Kidney (tissue), 22 donors: Measurements from ENCODE around the gene TAF11L2. TPM values are rescaled to one million over a fixed set of nuclear protein-coding genes. Genes with fewer than 3 reads are reported as not detected.
"Not testable (repeated sequence)": the region's sequence is repeated elsewhere in the genome, so short reads cannot be mapped to it uniquely, and the experiment has no call there.

Source experiments
- DNase-seq, 5 donors: peaks; one replicate each; pipeline ENCODE4 v3.0.0-alpha.2; 2013 to 2020
- FAIRE-seq: peaks from 2 replicates; lab custom pipeline; 2012; peaks lifted over from hg19 to GRCh38; lab: Jason Lieb, UNC
- H3K27ac ChIP-seq, 2 donors: one replicate each; pipeline ENCODE4 v1.7.0; 2013; ENCODE audit warnings: low read depth in 2 of 2, low read length in 2 of 2, inconsistent platforms in 1 of 2
- H3K27me3 ChIP-seq: one replicate; pipeline ENCODE4 v1.7.1; 2013; ENCODE audit warnings: low read length, inconsistent platforms; ENCODE audit not compliant: control insufficient read depth, insufficient read depth
- H3K36me3 ChIP-seq, 3 donors: one replicate each; pipeline versions ENCODE4 v1.7.0 to v1.7.1; 2013; ENCODE audit warnings: low read length in 3 of 3, control low read depth in 1 of 3, inconsistent platforms in 1 of 3; ENCODE audit not compliant: insufficient read depth in 3 of 3, control insufficient read depth in 2 of 3
- H3K4me1 ChIP-seq, 3 donors: one replicate each; pipeline versions ENCODE4 v1.7.0 to v1.7.1; 2013; ENCODE audit warnings: low read length in 3 of 3, inconsistent platforms in 1 of 3, low read depth in 1 of 3; ENCODE audit not compliant: control insufficient read depth in 2 of 3, insufficient read depth in 2 of 3
- H3K4me3 ChIP-seq, 3 donors: one replicate each; pipeline versions ENCODE4 v1.7.0 to v1.8.1; 2013; ENCODE audit warnings: low read length in 3 of 3, control low read depth in 1 of 3, inconsistent platforms in 1 of 3
- H3K9ac ChIP-seq, 3 donors: one replicate each; pipeline versions ENCODE4 v1.7.0 to v1.7.1; 2013; ENCODE audit warnings: low read length in 3 of 3, control low read depth in 1 of 3, inconsistent platforms in 1 of 3
- H3K9me3 ChIP-seq, 3 donors: one replicate each; pipeline versions ENCODE4 v1.7.0 to v1.7.1; 2013; ENCODE audit warnings: low read length in 3 of 3, control low read depth in 1 of 3, inconsistent platforms in 1 of 3; ENCODE audit not compliant: control insufficient read depth in 2 of 3, insufficient read depth in 1 of 3
- intact Hi-C: fragments of 100-400 bp; cut with DNase I; formaldehyde crosslinking; loops from one replicate; pipeline ENCODE4 v1.11.1; 2022
- long read RNA-seq, 10 donors: library from polyadenylated mRNA in 1 of 10; unstranded in 1 of 10; transcript quantifications; one replicate each; pipeline ENCODE4 v2.0.0 and lab custom pipeline, GENCODE V29; 2021 to 2026
- polyA plus RNA-seq: library from polyadenylated mRNA; stranded (reverse); fragments of 350-450 nt; fragmentation: Illumina TruSeq; extraction: RNeasy Lipid Tissue Mini Kit (QIAGEN cat#74804); gene quantifications from one replicate; pipeline ENCODE4 v1.2.3, GENCODE V29; 2014; ENCODE audit warnings: low read depth, low replicate concordance; ENCODE audit not compliant: insufficient read depth
- total RNA-seq: library from RNA; stranded (reverse); fragmentation: NEBNext Ultra II Directional; extraction: Animal tissue kit (Norgen Biotek cat#: 25700); gene quantifications from one replicate; pipeline ENCODE4 v1.2.1, GENCODE V29; 2021
- TF ChIP-seq, protein P1 (sequence below): IDR thresholded peaks from 3 replicates; pipeline ENCODE4 v1.5.1; 2012; ENCODE audit warnings: mild to moderate bottlenecking, moderate library complexity, borderline replicate concordance; ENCODE audit not compliant: insufficient read depth; ENCODE audit errors: extremely low read depth
- donor health status: control.
- donor health status: control.
- donor health status: control.
- donor health status: control.
- donor health status: control.
- donor health status: DM: yes; HTN: yes; CAD: no.
- donor health status: Normal renal cell carcinoma (clear cell type).

The TAF11L2 gene
- total RNA-seq = not detected
- polyA plus RNA-seq = not detected
- long read RNA-seq, donor 1 = 0 reads
- long read RNA-seq, donor 2 = 0 reads
- long read RNA-seq, donor 3 = 0 reads
- long read RNA-seq, donor 4 = 0 reads
- long read RNA-seq, donor 5 = 0 reads
- long read RNA-seq, donor 6 = 0 reads
- long read RNA-seq, donor 7 = 0 reads
- long read RNA-seq, donor 8 = 0 reads
- long read RNA-seq, donor 9 = 0 reads
- long read RNA-seq, donor 10 = 0 reads

DNA sequence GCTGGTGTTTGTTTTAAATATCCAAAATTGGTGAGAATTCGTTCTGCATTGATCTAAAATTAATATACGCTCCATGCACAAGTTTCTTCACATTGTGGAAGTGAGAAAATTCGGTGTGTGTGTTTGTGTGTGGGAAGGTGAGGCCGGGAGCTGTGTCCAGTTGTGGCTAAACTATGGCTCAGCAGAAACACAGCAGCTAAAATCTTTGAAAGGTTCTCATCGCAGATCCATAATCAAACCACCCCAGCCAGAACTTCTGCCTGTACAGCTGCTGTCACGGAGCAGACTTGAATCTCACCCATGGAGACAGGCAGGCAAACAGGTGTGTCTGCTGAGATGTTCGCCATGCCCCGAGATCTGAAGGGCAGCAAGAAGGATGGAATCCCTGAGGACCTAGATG, at the start of gene TAF11L2:
TSS of gene TAF11L2 (plus strand) at position 301 of the 400 bp plus-strand sequence.
- H3K9ac ChIP-seq, H3K27ac ChIP-seq, H3K27me3 ChIP-seq, H3K36me3 ChIP-seq, H3K9me3 ChIP-seq, DNase-seq, H3K4me1 ChIP-seq, intact Hi-C loops, FAIRE-seq, H3K4me3 ChIP-seq: not testable (repeated sequence)

DNA sequence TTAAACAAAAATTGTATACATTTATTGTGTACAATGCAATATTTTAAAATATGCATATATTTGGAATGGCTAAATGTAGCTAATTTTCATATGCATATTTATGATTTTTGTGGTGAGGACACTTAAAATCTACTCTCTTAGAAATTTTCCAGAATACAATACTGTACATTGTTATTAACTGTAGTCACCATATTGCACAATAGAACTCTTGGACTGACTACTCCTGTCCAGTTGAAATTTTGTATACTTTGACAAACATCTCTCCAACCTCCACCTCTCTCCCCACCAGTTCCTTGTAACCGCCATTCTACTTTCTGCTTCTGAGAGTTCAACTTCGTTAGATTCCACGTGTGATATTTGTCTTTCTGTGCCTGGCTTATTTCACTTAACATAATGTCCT, 49.2 kb upstream of the TAF11L2 start:
- Histone ChIP-seq H3K4me3 (no peak overlapping the region), H3K27me3 (no peaks in the 10 kb centered on the region), H3K9ac (no peak overlapping the region), H3K27ac (no peak overlapping the region), H3K36me3 (no peaks in the 10 kb centered on the region), H3K4me1 (no peaks in the 10 kb centered on the region), H3K9me3 (no peaks in the 10 kb centered on the region)
- DNase-seq (no peak), FAIRE-seq (no peak)
- TF ChIP-seq, protein P1, sequence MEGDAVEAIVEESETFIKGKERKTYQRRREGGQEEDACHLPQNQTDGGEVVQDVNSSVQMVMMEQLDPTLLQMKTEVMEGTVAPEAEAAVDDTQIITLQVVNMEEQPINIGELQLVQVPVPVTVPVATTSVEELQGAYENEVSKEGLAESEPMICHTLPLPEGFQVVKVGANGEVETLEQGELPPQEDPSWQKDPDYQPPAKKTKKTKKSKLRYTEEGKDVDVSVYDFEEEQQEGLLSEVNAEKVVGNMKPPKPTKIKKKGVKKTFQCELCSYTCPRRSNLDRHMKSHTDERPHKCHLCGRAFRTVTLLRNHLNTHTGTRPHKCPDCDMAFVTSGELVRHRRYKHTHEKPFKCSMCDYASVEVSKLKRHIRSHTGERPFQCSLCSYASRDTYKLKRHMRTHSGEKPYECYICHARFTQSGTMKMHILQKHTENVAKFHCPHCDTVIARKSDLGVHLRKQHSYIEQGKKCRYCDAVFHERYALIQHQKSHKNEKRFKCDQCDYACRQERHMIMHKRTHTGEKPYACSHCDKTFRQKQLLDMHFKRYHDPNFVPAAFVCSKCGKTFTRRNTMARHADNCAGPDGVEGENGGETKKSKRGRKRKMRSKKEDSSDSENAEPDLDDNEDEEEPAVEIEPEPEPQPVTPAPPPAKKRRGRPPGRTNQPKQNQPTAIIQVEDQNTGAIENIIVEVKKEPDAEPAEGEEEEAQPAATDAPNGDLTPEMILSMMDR = no peak
- intact Hi-C loops = no loop called here

DNA sequence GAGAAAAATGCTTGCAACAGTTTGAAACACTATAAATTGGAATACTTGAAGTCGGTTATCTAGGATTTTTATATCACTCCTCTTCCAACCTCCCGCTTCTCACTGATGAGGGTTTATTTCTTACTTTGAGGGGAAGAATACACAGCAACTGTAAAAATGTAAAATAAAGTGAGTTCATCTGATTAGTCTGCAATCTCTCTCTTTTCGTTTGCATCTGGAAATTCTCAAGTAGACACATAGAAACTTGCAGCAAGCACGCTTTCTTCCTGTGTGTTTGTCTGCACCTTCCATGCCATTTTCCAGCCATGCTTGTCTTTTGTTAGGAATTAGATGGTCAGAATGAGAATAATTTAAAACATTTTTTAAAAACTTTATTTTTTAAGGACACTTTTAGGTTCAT, 45.1 kb upstream of the TAF11L2 start:
- no peaks in the 10 kb centered on the region for H3K36me3 ChIP-seq
- H3K4me3 ChIP-seq = no peak overlapping the region
- no peaks in the 10 kb centered on the region for H3K4me1 ChIP-seq
- intact Hi-C loops = no loop called here
- TF ChIP-seq, protein P1 = no peak
- H3K27me3 ChIP-seq = no peaks in the 10 kb centered on the region
- H3K9me3 ChIP-seq = no peaks in the 10 kb centered on the region
- no peak overlapping the region for H3K27ac ChIP-seq
- DNase-seq (no peak), FAIRE-seq (no peak)
- H3K9ac ChIP-seq = no peak overlapping the region

DNA sequence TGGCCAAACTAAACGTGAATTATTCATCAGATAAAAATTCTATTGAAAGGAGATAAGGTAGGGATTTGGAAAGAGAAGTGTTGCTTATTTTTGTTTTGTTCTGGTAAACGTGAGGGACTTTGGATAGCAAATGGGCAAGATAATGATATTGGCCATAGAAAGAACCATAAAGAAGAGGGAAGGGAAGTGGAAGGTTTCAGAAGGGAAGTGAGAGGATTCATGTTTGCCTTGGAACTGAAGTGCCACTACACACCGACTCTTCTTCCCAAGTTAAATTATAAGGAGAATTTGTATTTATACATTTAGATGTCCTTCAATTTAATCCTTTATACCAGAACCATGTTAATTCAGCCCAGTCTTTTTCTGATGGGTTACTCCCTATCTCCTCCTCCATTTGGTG, 42.1 kb upstream of the TAF11L2 start:
- Histone ChIP-seq H3K27ac (no peak overlapping the region), H3K9me3 (no peaks in the 10 kb centered on the region), H3K4me3 (no peak overlapping the region), H3K27me3 (no peaks in the 10 kb centered on the region), H3K36me3 (no peaks in the 10 kb centered on the region), H3K9ac (no peak overlapping the region), H3K4me1 (no peaks in the 10 kb centered on the region)
- TF ChIP-seq, protein P1 = no peak
- intact Hi-C loops = no loop called here
- DNase-seq (no peak), FAIRE-seq (no peak)
